HG02763 (cell line): ENCODE data around the gene REV3L.
A peak's percentile ranks its signal among the peaks of the same experiment; 100 is the strongest.
"Not testable (repeated sequence)": the region's sequence is repeated elsewhere in the genome, so short reads cannot be mapped to it uniquely, and the experiment has no call there.

Source experiments
- ATAC-seq: cut with Tn5 transposase; IDR thresholded peaks from one replicate; pipeline ENCODE4 v1.9.1; 2021; ENCODE audit warnings: mild to moderate bottlenecking, moderate library complexity; ENCODE audit not compliant: unreplicated experiment

REV3L gene

GRCh38 chr6:111306104-111306888 lies 176.7 kb downstream of the REV3L start:
- ATAC-seq: no peak

- ATAC-seq: no peak
Measured at GRCh38 chr6:111301946-111302345, 181.1 kb downstream of the REV3L start.

GRCh38 chr6:111300938-111301800 lies 181.8 kb downstream of the REV3L start:
- not testable (repeated sequence) for ATAC-seq

- ATAC-seq: no peak
Measured at GRCh38 chr6:111297776-111298175, 185.2 kb downstream of the REV3L start.

- ATAC-seq: no peak
Measured at GRCh38 chr6:111294374-111294967, 188.5 kb downstream of the REV3L start.

GRCh38 chr6:111291336-111292259 lies 191.4 kb downstream of the REV3L start:
- peak; percentile 18 for ATAC-seq

GRCh38 chr6:111290689-111291335 lies 192.2 kb downstream of the REV3L start:
- ATAC-seq: peak; percentile 78

- ATAC-seq: not testable (repeated sequence)
Measured at GRCh38 chr6:111284356-111284755, 198.7 kb downstream of the REV3L start.

- no peak for ATAC-seq
Measured at GRCh38 chr6:111283707-111284106, 199.3 kb downstream of the REV3L start.

- ATAC-seq: no peak
Measured at GRCh38 chr6:111282515-111282914, 200.5 kb downstream of the REV3L start.

GRCh38 chr6:111280445-111280955 lies 202.5 kb downstream of the REV3L start:
- no peak for ATAC-seq

- ATAC-seq: no peak
Measured at GRCh38 chr6:111278731-111279130, 204.3 kb downstream of the REV3L start.

GRCh38 chr6:111277819-111278218 lies 205.2 kb downstream of the REV3L start:
- no peak for ATAC-seq

- no peak for ATAC-seq
Measured at GRCh38 chr6:111276736-111277135, 206.3 kb downstream of the REV3L start.

GRCh38 chr6:111276335-111276734 lies 206.7 kb downstream of the REV3L start:
- ATAC-seq: no peak

- no peak for ATAC-seq
Measured at GRCh38 chr6:111274593-111275217, 208.3 kb downstream of the REV3L start.

GRCh38 chr6:111270121-111270520 lies 212.9 kb downstream of the REV3L start:
- ATAC-seq: no peak

- no peak for ATAC-seq
Measured at GRCh38 chr6:111269401-111269970, 213.5 kb downstream of the REV3L start.

- ATAC-seq: no peak
Measured at GRCh38 chr6:111267764-111268333, 215.2 kb downstream of the REV3L start.
